Stimulated activated CD8-positive, alpha-beta memory T cell treated with anti-CD3 and anti-CD28 coated beads, Interleukin-2, amount 100 ng/mL, for 48 hours (primary cell): ENCODE measurements around the gene POTEM.
"Not testable (repeated sequence)": the region's sequence is repeated elsewhere in the genome, so short reads cannot be mapped to it uniquely, and the experiment has no call there.

Source experiments
- DNase-seq, 2 donors: peaks; one replicate each; pipeline ENCODE4 v3.0.0-alpha.2; 2020; ENCODE audit warnings: low read depth in 2 of 2

POTEM gene

GRCh38 chr14:19038060-19038664 is 70.9 kb downstream of the POTEM start:
- DNase-seq = not testable (repeated sequence)

DNA sequence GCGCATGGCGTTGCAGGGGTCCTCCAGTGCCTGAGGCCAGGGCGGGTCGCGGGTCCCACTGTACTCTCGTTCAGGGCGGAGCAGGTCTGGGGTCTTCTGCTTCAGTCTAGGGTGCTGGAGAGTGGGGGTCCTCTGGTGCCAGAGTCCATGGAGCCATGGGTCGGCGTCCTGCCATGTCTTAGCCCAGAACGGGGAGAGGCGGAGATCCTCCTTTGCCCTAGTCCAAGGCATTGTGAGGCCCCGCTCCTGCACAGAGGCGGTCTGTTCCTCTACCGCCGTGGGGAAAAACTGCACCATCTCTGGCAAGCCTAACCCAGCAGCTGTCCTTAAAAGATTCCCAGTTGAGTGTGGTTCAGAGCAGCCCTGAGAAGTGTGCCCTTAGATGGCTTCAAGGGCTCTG is 71.6 kb downstream of the POTEM start:
- DNase-seq = not testable (repeated sequence)

- DNase-seq = not testable (repeated sequence)
Measured at GRCh38 chr14:19043384-19043783, 76.2 kb downstream of the POTEM start.
